GM15510 (cell line): ENCODE results near the gene HDAC4.

ENCODE experiments used
- POLR2A ChIP-seq: IDR thresholded peaks from 3 replicates; pipeline ENCODE4 v1.6.1; 2011; ENCODE audit warnings: borderline replicate concordance; ENCODE audit not compliant: insufficient read length; ENCODE audit errors: extremely low read depth

HDAC4 gene

GRCh38 chr2:239409976-239410375 lies 9.2 kb upstream of the HDAC4 start:
- TF ChIP-seq POLR2A = no peak

GRCh38 chr2:239407112-239407511 lies 6.3 kb upstream of the HDAC4 start:
- no peak for TF ChIP-seq POLR2A

- no peak for TF ChIP-seq POLR2A
These were observed 5.6 kb upstream of the HDAC4 start for GRCh38 chr2:239406316-239406995.

GRCh38 chr2:239405071-239405470 lies 4.3 kb upstream of the HDAC4 start:
- TF ChIP-seq POLR2A = no peak

- TF ChIP-seq POLR2A = no peak
These were observed 1.8 kb upstream of the HDAC4 start for GRCh38 chr2:239402666-239403065.

GRCh38 chr2:239401881-239402233 lies 1.0 kb upstream of the HDAC4 start:
- no peak for TF ChIP-seq POLR2A

- peak; percentile 97 for TF ChIP-seq POLR2A
These were observed 454 bp upstream of the HDAC4 start for GRCh38 chr2:239401067-239401880.

- no peak for TF ChIP-seq POLR2A
These were observed 762 bp downstream of the HDAC4 start for GRCh38 chr2:239399921-239400595.

GRCh38 chr2:239399433-239399920 lies 1.3 kb downstream of the HDAC4 start:
- no peak for TF ChIP-seq POLR2A

- TF ChIP-seq POLR2A = no peak
These were observed 2.3 kb downstream of the HDAC4 start for GRCh38 chr2:239398521-239398921.

- no peak for TF ChIP-seq POLR2A
These were observed 2.8 kb downstream of the HDAC4 start for GRCh38 chr2:239397931-239398471.

- TF ChIP-seq POLR2A = no peak
These were observed 3.7 kb downstream of the HDAC4 start for GRCh38 chr2:239396881-239397681.

GRCh38 chr2:239395524-239395923 lies 5.3 kb downstream of the HDAC4 start:
- TF ChIP-seq POLR2A = no peak

- no peak for TF ChIP-seq POLR2A
These were observed 5.8 kb downstream of the HDAC4 start for GRCh38 chr2:239394978-239395377.
